Spinal cord (tissue), 10 donors: ENCODE data around the gene NRP1. TPM values are rescaled to one million over a fixed set of nuclear protein-coding genes. Genes with fewer than 3 reads are reported as not detected.

Experiments used
- DNase-seq, 6 donors: peaks; one replicate each; pipeline versions ENCODE4 v3.0.0 to v3.0.0-alpha.2; 2013 to 2015; ENCODE audit warnings: low spot score in 6 of 6, low read depth in 4 of 6
- H3K27ac ChIP-seq: one replicate; pipeline ENCODE4 v1.5.1; 2013; ENCODE audit warnings: low read depth, low read length, control low read depth
- H3K27me3 ChIP-seq: one replicate; pipeline ENCODE4 v1.6.1; 2013; ENCODE audit warnings: low read length; ENCODE audit not compliant: control insufficient read depth, insufficient read depth
- H3K36me3 ChIP-seq: one replicate; pipeline ENCODE4 v1.6.1; 2013; ENCODE audit warnings: low read length; ENCODE audit not compliant: control insufficient read depth, insufficient read depth
- H3K4me1 ChIP-seq: one replicate; pipeline ENCODE4 v1.6.1; 2013; ENCODE audit warnings: low read length; ENCODE audit not compliant: control insufficient read depth, insufficient read depth
- H3K4me3 ChIP-seq: one replicate; pipeline ENCODE4 v1.5.1; 2013; ENCODE audit warnings: low read depth, low read length, control low read depth
- H3K9me3 ChIP-seq: one replicate; pipeline ENCODE4 v1.6.1; 2013; ENCODE audit warnings: low read length; ENCODE audit not compliant: control insufficient read depth, insufficient read depth
- WGBS: methylation state at CpG from one replicate; pipeline ENCODE4 v1.1.5; 2013; ENCODE audit warnings: missing lambda C conversion rate; ENCODE audit not compliant: insufficient coverage; 5-methylcytosine and 5-hydroxymethylcytosine counted together
- polyA plus RNA-seq, 2 donors: library from polyadenylated mRNA; unstranded; fragments of 120-200 nt; gene quantifications; one replicate each; pipeline ENCODE4 v1.2.1, GENCODE V29; 2013; ENCODE audit not compliant: insufficient read length in 2 of 2
- total RNA-seq, 2 donors: library from RNA; depleted of rRNA in 1 of 2; stranded (reverse); fragments of 120-200 nt in 1 of 2; fragments of >200 nt in 1 of 2; gene quantifications; one replicate each; pipeline versions ENCODE4 v1.2.3 to v1.2.4, GENCODE V29; 2013 to 2014
- donor health status: healthy.

The NRP1 gene
- total and polyA plus RNA-seq, 4 donors = 61.8 to 96.6 (median 80.2) TPM

- DNase-seq = peak in 2 of 6 donors; percentile 66 to 76
- WGBS = under 1% methylated on average over 42 of the region's 52 CpGs
These were observed 1.5 kb upstream of the NRP1 start for GRCh38 chr10:33335801-33336581.

GRCh38 chr10:33335551-33335800 is 1.0 kb upstream of the NRP1 start:
- Histone ChIP-seq H3K4me1 (peaks cover 24% of the 10 kb centered on the region), H3K36me3 (no peaks in the 10 kb centered on the region), H3K9me3 (no peaks in the 10 kb centered on the region), H3K27ac (peak overlapping the region; percentile 85), H3K4me3 (peak overlapping the region; percentile 69), H3K27me3 (peaks cover 9% of the 10 kb centered on the region)
- DNase-seq = peak in 1 of 6 donors; percentile 62
- under 1% methylated on average over 21 of the region's 21 CpGs for WGBS

More at GRCh38 chr10:33335801-33336581, 1.5 kb upstream of the NRP1 start:
- Histone ChIP-seq H3K4me3 (peak overlapping the region; percentile 69), H3K27me3 (peaks cover 9% of the 10 kb centered on the region), H3K9me3 (no peaks in the 10 kb centered on the region), H3K36me3 (no peaks in the 10 kb centered on the region), H3K4me1 (peaks cover 24% of the 10 kb centered on the region), H3K27ac (peak overlapping the region; percentile 85)

DNA sequence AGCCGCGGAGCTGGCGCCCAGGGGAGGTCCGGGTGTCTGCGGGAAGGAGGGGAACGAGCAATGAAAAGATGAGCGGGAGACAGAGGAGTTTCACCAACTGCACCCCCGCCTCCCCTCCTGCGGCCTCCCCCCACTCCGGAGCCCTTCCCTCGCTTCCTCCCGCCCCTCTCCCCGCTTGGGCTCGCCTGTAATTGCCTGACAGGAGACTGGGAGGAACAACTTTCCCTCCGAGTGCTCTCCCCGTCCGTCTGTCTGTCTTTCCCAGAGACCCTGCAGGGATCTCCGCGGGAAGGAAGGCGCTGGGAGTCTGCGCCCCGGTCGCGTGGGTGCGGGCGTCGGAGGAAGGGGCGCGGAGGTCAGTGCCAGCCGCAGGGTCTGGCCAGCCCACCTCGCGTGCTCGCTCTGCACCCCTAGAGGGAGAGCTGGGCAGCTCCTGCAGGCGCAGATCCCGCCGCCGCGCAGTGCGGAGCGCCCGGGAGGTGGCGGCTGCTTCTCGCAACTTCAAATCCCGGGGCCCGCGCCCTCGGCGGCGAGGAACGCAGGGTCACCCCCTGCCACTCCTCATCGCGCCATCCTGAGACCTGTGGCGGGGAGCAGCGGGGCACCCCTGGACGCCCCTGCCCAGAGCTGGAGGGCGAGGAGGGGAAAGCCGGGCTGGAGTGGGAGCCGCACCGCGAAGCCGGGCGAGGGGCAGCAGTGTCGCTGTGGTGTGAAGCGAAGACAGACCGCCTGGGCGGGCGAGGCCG is 511 bp upstream of the NRP1 start:
- H3K27ac ChIP-seq = peak overlapping the region; percentile 87

DNA sequence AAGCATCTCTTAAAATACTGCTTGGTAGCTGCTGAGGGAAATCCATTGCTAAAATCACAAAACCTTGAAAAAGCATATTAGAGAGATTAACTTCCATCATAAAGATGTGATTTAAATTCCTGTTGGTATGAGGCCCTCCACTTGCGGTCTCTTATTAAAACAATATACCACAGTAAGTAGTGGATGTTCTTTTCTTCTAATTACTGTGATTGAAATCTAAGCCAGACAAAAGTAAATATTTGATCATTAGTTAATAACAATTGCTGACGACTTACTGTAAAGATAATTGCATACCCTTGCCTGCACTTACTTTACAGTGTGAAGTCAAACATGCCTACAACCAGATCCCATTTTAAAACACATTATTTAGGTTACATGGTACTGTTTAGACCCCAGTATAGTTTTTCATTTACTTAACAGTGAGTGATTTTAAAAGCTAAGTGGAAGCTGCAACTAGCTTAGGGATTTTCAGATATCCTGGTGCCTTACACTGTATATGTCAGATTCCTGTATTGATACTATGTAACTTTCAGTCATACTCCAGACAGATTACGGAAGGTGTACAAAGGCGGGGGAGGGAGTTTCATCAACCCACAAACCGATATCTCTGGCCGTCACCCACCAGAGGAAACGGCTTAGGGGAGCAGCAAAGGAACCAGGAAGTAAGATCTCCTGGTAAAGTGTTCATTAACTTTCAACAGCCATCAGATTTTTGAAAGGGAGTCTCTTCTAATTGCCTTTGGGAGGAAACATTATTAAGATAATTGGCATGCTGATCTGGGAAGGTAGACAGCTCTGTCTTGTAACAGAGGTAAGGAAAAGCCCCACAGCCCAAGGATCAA is 986 bp downstream of the NRP1 start:
- Histone ChIP-seq H3K27me3 (peaks cover 7% of the 10 kb centered on the region), H3K9me3 (no peaks in the 10 kb centered on the region), H3K4me3 (peak overlapping the region; percentile 69), H3K4me1 (peaks cover 24% of the 10 kb centered on the region), H3K27ac (peak overlapping the region; percentile 87), H3K36me3 (no peaks in the 10 kb centered on the region)
- no CpG with 5 or more reads among the region's 7 CpGs for WGBS
- DNase-seq = peak in 2 of 6 donors; percentile 11 to 71

More for the DNA sequence above, 511 bp upstream of the NRP1 start:
- under 1% methylated on average over 61 of the region's 68 CpGs for WGBS
- Histone ChIP-seq H3K4me3 (peak overlapping the region; percentile 69), H3K4me1 (peaks cover 24% of the 10 kb centered on the region), H3K36me3 (no peaks in the 10 kb centered on the region), H3K27me3 (peaks cover 9% of the 10 kb centered on the region), H3K9me3 (no peaks in the 10 kb centered on the region)
- peak in 3 of 6 donors; percentile 66 to 96 (median 93) for DNase-seq

DNA sequence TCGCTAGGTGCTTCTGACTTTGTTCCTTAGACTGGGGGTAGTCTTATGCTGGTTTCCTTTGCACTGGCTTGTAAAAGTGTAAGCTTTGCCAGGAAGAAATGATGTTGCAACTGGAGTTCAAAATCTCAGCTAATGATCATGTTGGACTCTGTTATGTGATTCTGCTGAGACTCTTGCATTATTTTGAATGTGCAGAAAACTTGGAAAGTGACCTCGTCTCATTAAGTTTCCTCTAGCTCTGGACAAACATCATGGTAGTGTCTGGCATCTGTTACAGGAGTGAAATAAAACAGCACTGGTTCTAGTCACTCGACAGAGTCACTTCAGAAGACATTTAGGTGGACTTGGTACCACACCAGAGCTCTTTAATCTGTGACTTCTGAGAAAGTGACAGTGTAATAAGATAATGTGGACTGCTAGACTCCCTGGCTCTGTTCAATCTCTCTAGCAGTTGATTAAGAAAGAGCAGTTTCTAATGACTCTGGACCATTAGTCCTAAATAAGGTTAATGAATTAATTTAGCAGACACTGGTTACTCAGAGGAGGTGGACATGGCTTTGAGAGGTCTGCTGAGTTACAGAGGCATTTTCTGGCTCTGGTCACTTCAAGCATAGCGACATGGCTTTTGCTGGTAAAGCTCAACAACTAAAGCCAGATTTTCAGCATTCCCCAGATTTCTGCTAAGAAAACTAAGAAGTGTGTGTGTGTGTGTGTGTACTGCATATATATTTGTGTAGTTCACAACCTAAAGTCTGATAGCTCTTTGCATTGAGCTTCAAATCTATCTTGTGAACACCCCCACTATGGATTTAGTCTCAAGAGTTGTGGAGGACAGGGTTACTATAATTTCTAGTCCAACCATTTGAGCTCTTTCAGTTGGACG is 2.0 kb downstream of the NRP1 start:
- Histone ChIP-seq H3K4me1 (peaks cover 21% of the 10 kb centered on the region), H3K27ac (peak overlapping the region; percentile 87), H3K4me3 (peak overlapping the region; percentile 69), H3K36me3 (no peaks in the 10 kb centered on the region), H3K27me3 (peaks cover 7% of the 10 kb centered on the region), H3K9me3 (no peaks in the 10 kb centered on the region)
- DNase-seq = peak in 2 of 6 donors; percentile 34 to 63
- WGBS = 10% methylated on average over 2 of the region's 5 CpGs

- no peaks in the 10 kb centered on the region for H3K9me3 ChIP-seq
- peaks cover 12% of the 10 kb centered on the region for H3K4me1 ChIP-seq
- peaks cover 4% of the 10 kb centered on the region for H3K27me3 ChIP-seq
- no CpG with 5 or more reads among the region's 2 CpGs for WGBS
- peak in 1 of 6 donors; percentile 38 for DNase-seq
- H3K4me3 ChIP-seq = peak overlapping the region; percentile 69
- no peaks in the 10 kb centered on the region for H3K36me3 ChIP-seq
- H3K27ac ChIP-seq = peak overlapping the region; percentile 61
These were observed 3.1 kb downstream of the NRP1 start for GRCh38 chr10:33331379-33331694.

- no peaks in the 10 kb centered on the region for H3K36me3 ChIP-seq
- H3K9me3 ChIP-seq = no peaks in the 10 kb centered on the region
- peak overlapping the region; percentile 69 for H3K4me3 ChIP-seq
- 10% methylated on average over 4 of the region's 13 CpGs for WGBS
- H3K27me3 ChIP-seq = peaks cover under 1% of the 10 kb centered on the region
- peak in 4 of 6 donors; percentile 79 to 97 (median 88) for DNase-seq
- peak overlapping the region; percentile 61 for H3K27ac ChIP-seq
- peaks cover 6% of the 10 kb centered on the region for H3K4me1 ChIP-seq
These were observed 3.7 kb downstream of the NRP1 start for GRCh38 chr10:33330543-33331378.

DNA sequence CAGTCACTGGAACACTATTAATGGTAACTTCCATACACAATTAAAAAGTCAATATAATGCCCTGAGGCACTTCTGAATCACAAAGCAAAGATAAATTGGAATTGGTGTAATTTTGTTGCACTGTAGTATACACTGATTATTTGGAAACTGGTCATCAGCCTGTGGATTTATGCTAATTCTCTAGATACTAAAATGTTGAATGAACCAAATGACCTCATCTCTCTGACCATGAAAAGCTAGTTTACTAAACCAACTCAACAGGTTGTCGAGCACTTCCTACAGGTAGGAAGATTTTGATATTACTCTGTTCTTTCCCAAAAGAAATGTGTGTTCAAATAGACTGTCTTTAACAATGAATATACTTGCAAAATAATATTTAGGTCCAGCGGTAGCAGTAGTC is 5.3 kb downstream of the NRP1 start:
- Histone ChIP-seq H3K36me3 (no peaks in the 10 kb centered on the region), H3K27me3 (no peaks in the 10 kb centered on the region), H3K4me3 (no peak overlapping the region), H3K27ac (no peak overlapping the region), H3K9me3 (no peaks in the 10 kb centered on the region), H3K4me1 (no peaks in the 10 kb centered on the region)
- no CpG with 5 or more reads among the region's 2 CpGs for WGBS
- no peak for DNase-seq
